HG02884 (cell line): ENCODE measurements around the gene BTBD16.

Source experiments
- ATAC-seq: cut with Tn5 transposase; IDR thresholded peaks from one replicate; pipeline ENCODE4 v1.9.1; 2021; ENCODE audit warnings: mild to moderate bottlenecking, moderate library complexity; ENCODE audit not compliant: unreplicated experiment

The BTBD16 gene

GRCh38 chr10:122362621-122363020 is 91.5 kb downstream of the BTBD16 start:
- no peak for ATAC-seq

- no peak for ATAC-seq
Measured at GRCh38 chr10:122363311-122363710, 92.2 kb downstream of the BTBD16 start.

GRCh38 chr10:122363722-122364463 is 92.8 kb downstream of the BTBD16 start:
- no peak for ATAC-seq

GRCh38 chr10:122368502-122369254 is 97.6 kb downstream of the BTBD16 start:
- no peak for ATAC-seq

- no peak for ATAC-seq
Measured at GRCh38 chr10:122373108-122373507, 102.0 kb downstream of the BTBD16 start.

GRCh38 chr10:122373721-122374120 is 102.6 kb downstream of the BTBD16 start:
- ATAC-seq: no peak

- ATAC-seq: peak; percentile 88
Measured at GRCh38 chr10:122374237-122374858, 103.3 kb downstream of the BTBD16 start, which contains the start of gene PLEKHA1. TSS of gene PLEKHA1 (plus strand) at chr10:122374708. CDS start at chr10:122393201, 18,493 bp downstream.

GRCh38 chr10:122374859-122375678 is 104.0 kb downstream of the BTBD16 start:
- ATAC-seq: peak; percentile 54

GRCh38 chr10:122375679-122376160 is 104.6 kb downstream of the BTBD16 start:
- no peak for ATAC-seq

- ATAC-seq: no peak
Measured at GRCh38 chr10:122376364-122376961, 105.4 kb downstream of the BTBD16 start.

- no peak for ATAC-seq
Measured at GRCh38 chr10:122379041-122379440, 107.9 kb downstream of the BTBD16 start.

- no peak for ATAC-seq
Measured at GRCh38 chr10:122379537-122379936, 108.4 kb downstream of the BTBD16 start.

GRCh38 chr10:122380703-122381102 is 109.6 kb downstream of the BTBD16 start:
- no peak for ATAC-seq

- no peak for ATAC-seq
Measured at GRCh38 chr10:122381680-122382079, 110.6 kb downstream of the BTBD16 start.

GRCh38 chr10:122386514-122386913 is 115.4 kb downstream of the BTBD16 start:
- ATAC-seq: no peak

- no peak for ATAC-seq
Measured at GRCh38 chr10:122387572-122387971, 116.5 kb downstream of the BTBD16 start.
